Measurements from ENCODE around the gene PALD1. TPM values are rescaled to one million over a fixed set of nuclear protein-coding genes. Genes with fewer than 3 reads are reported as not detected.

PALD1 gene
- total and polyA plus RNA-seq, 2 donors (not counting 1 experiment from before 2014, with no cell fraction given) = 0.09 to 0.33 TPM

DNA sequence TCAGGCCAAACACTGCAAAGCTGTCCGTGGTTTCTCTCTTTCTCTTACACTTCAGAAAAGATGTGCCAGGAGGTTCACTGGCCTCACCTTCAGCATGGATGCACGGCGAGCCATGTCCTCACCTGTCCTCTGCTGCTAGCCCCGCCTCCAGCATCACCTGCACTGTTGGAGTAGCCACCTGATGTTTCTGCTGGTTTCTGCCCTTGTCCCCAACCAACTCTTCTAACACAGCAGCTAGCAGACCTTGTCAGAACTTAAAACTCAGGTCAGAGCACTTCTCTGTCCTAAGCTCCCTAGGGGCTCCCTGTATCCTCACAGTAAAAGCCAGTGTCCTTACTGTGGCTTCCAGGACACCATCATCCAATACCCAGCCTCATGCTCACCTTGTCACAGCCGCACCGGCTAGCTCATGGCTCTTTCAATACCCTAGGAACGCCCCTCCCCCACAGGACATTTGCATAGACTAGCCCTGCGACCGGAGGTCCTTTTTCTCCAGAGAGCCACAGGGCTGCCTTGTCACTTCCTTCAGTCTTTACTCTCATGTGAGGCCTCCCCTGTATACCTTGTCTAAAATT lies 15.2 kb downstream of the PALD1 start:
- Histone ChIP-seq H4K20me1 (ENCODE audit: control insufficient read depth, extremely low read depth, insufficient read depth, low read length) (no peaks in the 10 kb centered on the region), H3K9ac (ENCODE audit: insufficient read depth, low read length) (no peak overlapping the region), H3K36me3 (ENCODE audit: control insufficient read depth, insufficient read depth, low read length) (no peaks in the 10 kb centered on the region), H3K27ac (ENCODE audit: insufficient read depth, low read length) (no peak overlapping the region), H3K27me3 (ENCODE audit: control insufficient read depth, insufficient read depth, low read length) (peaks cover 2% of the 10 kb centered on the region), H3K4me2 (ENCODE audit: extremely low read depth, insufficient read depth, low read length) (no peak overlapping the region), H3K9me3 (ENCODE audit: control insufficient read depth, insufficient read depth, low read depth, low read length) (no peaks in the 10 kb centered on the region), H3K79me2 (ENCODE audit: control insufficient read depth, insufficient read depth, low read length) (no peaks in the 10 kb centered on the region), H3K4me1 (ENCODE audit: control insufficient read depth, extremely low read depth, insufficient read depth, low read length) (no peaks in the 10 kb centered on the region), H3K4me3 (replicated peaks in 1 of 4; ENCODE audit: control extremely low read depth in 1 of 4, insufficient read depth in 1 of 4, low read depth in 3 of 4, low read length in 4 of 4) (no peak overlapping the region), H2AFZ (ENCODE audit: low read length) (no peak overlapping the region)
- no peak for DNase-seq (ENCODE audit: low read depth in 2 of 2)
- TF ChIP-seq EZH2 (IDR thresholded peaks at IDR 0.05; ENCODE audit: low read length, missing control alignments) = no peak
- TF ChIP-seq, protein P1, sequence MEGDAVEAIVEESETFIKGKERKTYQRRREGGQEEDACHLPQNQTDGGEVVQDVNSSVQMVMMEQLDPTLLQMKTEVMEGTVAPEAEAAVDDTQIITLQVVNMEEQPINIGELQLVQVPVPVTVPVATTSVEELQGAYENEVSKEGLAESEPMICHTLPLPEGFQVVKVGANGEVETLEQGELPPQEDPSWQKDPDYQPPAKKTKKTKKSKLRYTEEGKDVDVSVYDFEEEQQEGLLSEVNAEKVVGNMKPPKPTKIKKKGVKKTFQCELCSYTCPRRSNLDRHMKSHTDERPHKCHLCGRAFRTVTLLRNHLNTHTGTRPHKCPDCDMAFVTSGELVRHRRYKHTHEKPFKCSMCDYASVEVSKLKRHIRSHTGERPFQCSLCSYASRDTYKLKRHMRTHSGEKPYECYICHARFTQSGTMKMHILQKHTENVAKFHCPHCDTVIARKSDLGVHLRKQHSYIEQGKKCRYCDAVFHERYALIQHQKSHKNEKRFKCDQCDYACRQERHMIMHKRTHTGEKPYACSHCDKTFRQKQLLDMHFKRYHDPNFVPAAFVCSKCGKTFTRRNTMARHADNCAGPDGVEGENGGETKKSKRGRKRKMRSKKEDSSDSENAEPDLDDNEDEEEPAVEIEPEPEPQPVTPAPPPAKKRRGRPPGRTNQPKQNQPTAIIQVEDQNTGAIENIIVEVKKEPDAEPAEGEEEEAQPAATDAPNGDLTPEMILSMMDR (conservative IDR thresholded peaks at IDR 0.05 in 1 of 2, IDR thresholded peaks at IDR 0.05 in 1 of 2; ENCODE audit: low read depth in 1 of 2, low read length in 2 of 2) = no peak

DNA sequence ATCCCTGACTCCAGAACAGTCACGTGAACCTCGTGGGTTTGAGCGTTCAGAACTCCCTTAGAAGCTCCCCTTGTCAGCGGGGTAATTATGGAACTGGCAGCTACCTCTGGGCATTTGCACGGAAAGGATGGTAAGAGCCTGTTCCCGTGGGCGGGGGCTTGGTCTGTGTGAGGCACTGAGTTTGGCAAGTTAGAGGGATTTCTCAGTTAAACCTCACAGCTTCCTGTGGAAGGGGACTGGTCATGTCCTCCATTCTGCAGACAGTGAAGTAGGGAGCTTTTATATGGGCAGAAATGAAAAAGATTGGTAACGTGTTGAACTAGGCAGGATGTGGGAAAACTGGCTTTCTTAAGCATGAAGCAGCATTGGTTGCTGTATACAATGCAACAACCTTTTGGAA lies 16.0 kb downstream of the PALD1 start:
- Histone ChIP-seq H3K4me2 (ENCODE audit: extremely low read depth, insufficient read depth, low read length) (no peak overlapping the region), H3K9me3 (ENCODE audit: control insufficient read depth, insufficient read depth, low read depth, low read length) (no peaks in the 10 kb centered on the region), H2AFZ (ENCODE audit: low read length) (no peak overlapping the region), H3K27me3 (ENCODE audit: control insufficient read depth, insufficient read depth, low read length) (peaks cover 2% of the 10 kb centered on the region), H3K36me3 (ENCODE audit: control insufficient read depth, insufficient read depth, low read length) (no peaks in the 10 kb centered on the region), H3K4me1 (ENCODE audit: control insufficient read depth, extremely low read depth, insufficient read depth, low read length) (no peaks in the 10 kb centered on the region), H3K27ac (ENCODE audit: insufficient read depth, low read length) (no peak overlapping the region), H3K4me3 (replicated peaks in 1 of 4; ENCODE audit: control extremely low read depth in 1 of 4, insufficient read depth in 1 of 4, low read depth in 3 of 4, low read length in 4 of 4) (no peak overlapping the region), H3K79me2 (ENCODE audit: control insufficient read depth, insufficient read depth, low read length) (no peaks in the 10 kb centered on the region), H4K20me1 (ENCODE audit: control insufficient read depth, extremely low read depth, insufficient read depth, low read length) (no peaks in the 10 kb centered on the region), H3K9ac (ENCODE audit: insufficient read depth, low read length) (no peak overlapping the region)
- TF ChIP-seq EZH2 (IDR thresholded peaks at IDR 0.05; ENCODE audit: low read length, missing control alignments) = no peak
- TF ChIP-seq, protein P1 (conservative IDR thresholded peaks at IDR 0.05 in 1 of 2, IDR thresholded peaks at IDR 0.05 in 1 of 2; ENCODE audit: low read depth in 1 of 2, low read length in 2 of 2) = no peak
- peak in 1 of 2 donors; percentile 43 for DNase-seq (ENCODE audit: low read depth in 2 of 2)

DNA sequence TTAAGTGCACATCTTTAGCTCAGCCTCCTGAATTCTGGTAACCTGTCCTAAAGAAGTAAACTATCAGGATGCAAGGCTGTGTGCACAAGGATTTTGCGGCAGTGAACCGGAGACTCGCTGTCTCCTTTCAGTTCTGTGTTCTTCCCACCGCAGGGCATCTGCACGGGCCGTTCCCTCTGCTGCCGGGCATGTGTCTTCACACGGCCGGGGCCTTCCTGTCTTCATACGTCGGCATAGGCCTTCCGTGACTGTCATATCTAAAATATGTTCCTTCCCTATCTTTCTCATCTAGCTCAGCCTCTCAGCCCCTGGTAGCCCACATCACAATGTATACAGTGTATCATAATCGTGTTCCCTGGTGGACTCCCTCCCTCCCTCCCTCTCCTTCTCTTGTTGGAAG lies 16.4 kb downstream of the PALD1 start:
- TF ChIP-seq, protein P1 (conservative IDR thresholded peaks at IDR 0.05 in 1 of 2, IDR thresholded peaks at IDR 0.05 in 1 of 2; ENCODE audit: low read depth in 1 of 2, low read length in 2 of 2) = no peak
- no peak for TF ChIP-seq EZH2 (IDR thresholded peaks at IDR 0.05; ENCODE audit: low read length, missing control alignments)
- DNase-seq (ENCODE audit: low read depth in 2 of 2) = no peak
- H2AFZ ChIP-seq (ENCODE audit: low read length) = no peak overlapping the region
- H3K4me3 ChIP-seq (replicated peaks in 1 of 4; ENCODE audit: control extremely low read depth in 1 of 4, insufficient read depth in 1 of 4, low read depth in 3 of 4, low read length in 4 of 4) = no peak overlapping the region
- no peak overlapping the region for H3K9ac ChIP-seq (ENCODE audit: insufficient read depth, low read length)
- no peaks in the 10 kb centered on the region for H3K79me2 ChIP-seq (ENCODE audit: control insufficient read depth, insufficient read depth, low read length)
- H3K27ac ChIP-seq (ENCODE audit: insufficient read depth, low read length) = no peak overlapping the region
- H3K9me3 ChIP-seq (ENCODE audit: control insufficient read depth, insufficient read depth, low read depth, low read length) = no peaks in the 10 kb centered on the region
- peaks cover 2% of the 10 kb centered on the region for H3K27me3 ChIP-seq (ENCODE audit: control insufficient read depth, insufficient read depth, low read length)
- no peaks in the 10 kb centered on the region for H4K20me1 ChIP-seq (ENCODE audit: control insufficient read depth, extremely low read depth, insufficient read depth, low read length)
- no peaks in the 10 kb centered on the region for H3K36me3 ChIP-seq (ENCODE audit: control insufficient read depth, insufficient read depth, low read length)
- H3K4me1 ChIP-seq (ENCODE audit: control insufficient read depth, extremely low read depth, insufficient read depth, low read length) = no peaks in the 10 kb centered on the region
- H3K4me2 ChIP-seq (ENCODE audit: extremely low read depth, insufficient read depth, low read length) = no peak overlapping the region

Data from fibroblast of lung (primary cell).